HL-60/S4 (cell line): ENCODE measurements around the gene PTPN14.
"Not testable (repeated sequence)": the region's sequence is repeated elsewhere in the genome, so short reads cannot be mapped to it uniquely, and the experiment has no call there.

ENCODE experiments used
- in situ Hi-C: fragments of 300-500 bp; cut with MboI; formaldehyde crosslinking; loops from 2 replicates; pipeline ENCODE4 v1.14.3; 2022; ENCODE audit warnings: low sequenced_read_pairs

Gene PTPN14

DNA sequence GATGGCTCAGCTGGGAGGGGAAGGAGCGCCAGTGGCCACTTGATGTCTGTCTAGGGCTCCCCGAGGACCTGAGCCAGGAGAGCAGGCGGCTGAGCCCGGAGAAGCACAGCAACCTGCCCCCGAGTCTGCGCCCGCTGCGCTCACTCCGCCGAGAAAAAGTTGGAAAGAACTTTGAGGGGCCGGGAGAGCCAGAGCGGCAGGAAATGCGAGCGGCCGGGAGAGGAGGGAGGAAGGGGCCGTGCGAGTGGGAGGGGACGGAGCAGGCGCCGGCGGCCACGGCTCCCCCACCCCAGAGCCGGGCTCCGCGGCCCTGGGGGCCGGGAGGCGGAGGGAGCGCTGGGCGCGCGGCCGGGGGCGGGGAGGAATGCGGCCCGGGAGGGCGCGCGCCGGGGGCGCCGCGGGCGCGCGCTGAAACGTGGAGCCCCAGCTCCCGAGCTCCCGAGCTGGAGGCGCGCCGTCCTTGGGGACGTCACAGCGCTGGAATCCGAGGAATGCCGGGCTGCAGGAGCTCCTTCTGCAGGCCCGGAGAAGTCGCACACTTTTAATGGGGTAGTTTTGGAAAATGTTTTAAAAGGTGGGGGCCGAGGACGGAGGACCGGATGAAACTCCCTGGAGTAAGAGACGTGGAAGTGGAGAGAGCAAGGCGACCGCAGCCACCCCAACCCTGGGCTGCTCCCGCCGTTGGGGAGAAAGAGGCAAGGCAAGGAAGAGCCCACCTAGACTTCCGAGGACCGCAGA is at the start of gene PTPN14:
Gene PTPN14 (minus strand): TSS at position 167 of the 738 bp plus-strand sequence. CDS start 86,799 bp downstream, outside the sequence.
- in situ Hi-C loops = no loop called here

DNA sequence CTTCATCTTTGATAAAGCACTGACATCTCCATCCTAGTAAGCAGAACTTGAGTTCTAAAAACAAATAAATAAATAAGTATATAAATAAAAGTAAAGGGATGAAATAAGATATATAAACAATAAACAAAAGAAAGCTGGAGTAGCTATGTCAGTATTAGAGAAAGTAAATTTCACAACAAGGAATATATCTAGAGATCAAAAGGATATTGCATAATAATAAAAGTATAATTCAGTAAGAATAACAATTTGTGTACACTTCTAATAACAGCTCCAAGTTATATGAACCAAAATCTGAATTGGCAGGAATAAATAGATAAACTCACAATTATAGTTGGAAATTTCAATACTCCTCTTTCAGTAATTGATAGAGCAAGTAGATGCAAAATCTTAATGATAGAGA is 41.8 kb upstream of the PTPN14 start:
- in situ Hi-C loops = no loop called here

DNA sequence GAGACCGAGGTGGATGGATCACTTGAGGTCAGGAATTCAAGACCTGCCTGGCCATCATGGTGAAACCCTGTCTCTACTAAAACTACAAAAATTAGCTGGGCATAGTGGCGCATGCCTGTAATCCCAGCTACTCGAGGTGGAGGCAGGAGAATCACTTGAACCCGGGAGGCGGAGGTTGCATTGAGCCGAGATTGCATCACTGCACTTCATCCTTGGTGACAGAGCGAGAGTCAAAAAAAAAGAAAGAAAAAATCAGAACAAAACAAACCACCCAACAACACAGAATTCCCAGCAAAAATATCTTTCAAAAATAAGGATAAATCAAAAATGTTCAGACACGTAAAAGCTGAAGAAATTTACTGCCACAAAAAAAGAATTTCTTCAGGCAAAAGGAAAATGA is 40.5 kb upstream of the PTPN14 start:
- in situ Hi-C loops = not testable (repeated sequence)

DNA sequence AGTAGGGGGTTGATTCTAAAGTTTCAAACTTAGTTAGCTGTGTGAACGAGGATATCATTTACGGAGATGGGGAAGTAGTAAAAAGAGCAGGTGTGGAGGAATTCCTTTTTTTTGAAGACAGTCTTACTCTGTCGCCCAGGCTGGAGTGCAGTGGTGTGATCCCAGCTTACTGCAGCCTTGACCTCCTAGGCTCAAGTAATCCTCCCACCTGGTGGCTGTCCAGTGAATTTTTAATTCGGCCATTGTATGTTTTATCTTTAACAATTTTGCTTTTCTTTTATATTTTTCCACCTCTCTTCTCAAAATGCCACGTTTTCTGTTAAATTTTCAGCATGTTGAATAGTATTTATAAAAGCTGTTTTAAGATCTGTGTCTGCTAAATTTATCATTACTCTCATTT is 39.3 kb upstream of the PTPN14 start:
- in situ Hi-C loops = no loop called here

DNA sequence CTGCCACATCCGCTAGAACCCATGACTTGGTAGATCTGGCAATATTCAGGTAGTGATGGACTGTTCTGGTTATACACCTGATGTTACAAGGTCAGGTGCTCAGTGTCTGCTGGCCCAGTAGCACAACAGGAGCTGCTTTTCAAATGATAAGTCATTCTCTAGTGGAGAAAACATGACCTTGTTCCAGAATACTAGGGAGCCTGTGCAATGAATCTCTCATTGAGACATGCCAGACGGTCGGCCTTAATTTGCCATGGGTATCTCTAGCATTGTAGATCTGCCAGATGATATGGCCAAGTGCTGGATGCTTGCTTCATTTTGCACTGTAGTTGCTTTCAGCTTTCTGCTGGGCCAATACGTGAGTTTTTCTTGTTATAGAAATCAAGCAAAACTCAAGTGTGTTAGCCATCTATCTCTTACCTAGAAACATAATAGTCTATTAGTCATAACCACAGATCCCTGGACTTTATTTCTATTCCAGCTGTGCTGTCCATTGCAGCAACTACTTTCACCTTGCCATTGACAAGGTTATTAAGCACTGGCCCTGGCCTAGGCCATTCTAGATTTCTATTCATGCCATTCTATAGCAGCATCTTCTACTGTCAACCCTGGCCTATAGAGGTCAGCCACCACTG is 37.7 kb upstream of the PTPN14 start:
- in situ Hi-C loops = loop anchor here (10.0 kb wide), 1 partner anchor 254 kb away; no protein-coding TSS in a partner anchor

DNA sequence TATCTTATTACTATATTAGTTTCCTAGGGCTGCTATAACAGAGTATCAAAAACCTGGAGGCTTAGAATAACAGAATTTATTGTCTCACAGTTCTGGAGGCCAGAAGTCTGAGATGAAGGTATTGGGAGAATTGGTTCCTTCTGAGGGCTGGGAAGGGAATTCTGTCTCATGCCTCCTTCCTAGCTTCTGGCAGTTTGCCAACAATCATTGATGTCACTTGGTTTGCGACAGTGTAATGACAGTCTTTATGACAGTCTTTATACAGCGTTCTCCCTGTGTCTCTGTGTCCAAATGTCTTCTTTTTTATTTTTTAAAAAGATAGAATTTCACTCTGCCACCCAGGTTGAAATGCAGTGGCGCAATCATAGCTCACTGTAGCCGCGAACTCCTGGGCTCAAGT is 35.8 kb upstream of the PTPN14 start:
- in situ Hi-C loops = loop anchor here (10.0 kb wide), 1 partner anchor 252 kb away; no protein-coding TSS in a partner anchor

DNA sequence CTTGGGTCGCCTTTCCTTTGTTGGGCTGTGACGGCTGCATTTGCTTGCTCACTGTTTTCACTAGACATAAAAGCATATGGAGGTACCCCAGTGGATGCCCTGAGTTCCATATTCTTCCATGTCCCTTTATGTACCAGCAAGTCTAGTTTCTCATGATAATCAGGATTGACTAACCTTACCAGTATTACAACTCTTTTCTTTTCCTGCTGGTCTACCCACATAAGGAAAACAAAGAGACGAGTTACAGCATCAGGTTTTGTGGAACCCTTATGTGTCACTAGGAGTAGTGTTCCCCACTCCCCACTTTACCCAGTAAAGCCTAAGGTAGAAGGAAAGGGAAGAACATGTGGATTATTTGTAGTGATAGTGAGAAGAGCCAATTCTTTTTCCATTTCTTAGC is 35.2 kb upstream of the PTPN14 start:
- in situ Hi-C loops = loop anchor here (10.0 kb wide), 1 partner anchor 252 kb away; no protein-coding TSS in a partner anchor

DNA sequence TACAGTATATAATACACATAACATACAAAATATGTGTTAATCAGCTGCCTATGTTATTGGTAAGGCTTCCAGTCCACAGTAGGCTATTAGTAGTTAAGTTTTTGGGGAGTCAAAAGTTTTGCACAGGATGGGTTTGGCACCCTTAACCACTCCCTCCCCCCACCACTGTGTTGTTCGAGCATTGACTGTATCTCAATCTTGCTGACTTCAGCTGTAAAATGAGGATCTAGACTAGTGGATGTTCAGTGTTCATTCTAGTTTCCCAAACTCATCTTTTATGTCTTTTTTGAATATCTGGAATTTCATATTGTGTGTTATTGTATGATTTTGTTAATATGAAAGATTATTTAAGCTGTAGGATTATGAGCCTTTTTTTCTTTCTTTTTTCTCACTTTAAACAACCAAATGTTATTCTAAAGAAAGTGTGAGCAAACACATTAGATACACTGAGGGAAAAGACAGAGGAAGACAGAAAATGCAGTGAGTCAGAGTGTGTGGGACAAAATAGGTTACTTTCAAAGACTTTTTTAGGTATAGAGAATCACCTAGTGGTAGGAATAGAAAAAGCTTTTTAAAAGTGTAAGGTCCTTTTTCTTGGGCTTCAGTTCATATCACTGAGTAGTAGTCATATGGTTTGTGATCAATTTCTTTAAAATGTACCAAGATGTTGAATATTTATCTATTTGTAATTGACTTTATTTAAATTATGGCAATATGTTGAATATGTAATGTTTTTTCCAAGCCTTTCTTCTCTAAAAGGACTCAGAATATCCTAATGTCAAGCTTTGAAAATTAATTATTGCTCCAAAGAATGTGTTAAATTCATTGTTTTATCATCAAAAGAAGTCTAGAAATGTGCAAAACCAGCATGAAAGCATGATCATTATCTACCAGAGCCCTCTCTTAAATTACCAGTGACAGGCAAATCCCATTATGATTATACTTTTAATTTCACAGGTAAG is 33.7 kb upstream of the PTPN14 start:
- in situ Hi-C loops = loop anchor here (10.0 kb wide), 1 partner anchor 250 kb away; no protein-coding TSS in a partner anchor

DNA sequence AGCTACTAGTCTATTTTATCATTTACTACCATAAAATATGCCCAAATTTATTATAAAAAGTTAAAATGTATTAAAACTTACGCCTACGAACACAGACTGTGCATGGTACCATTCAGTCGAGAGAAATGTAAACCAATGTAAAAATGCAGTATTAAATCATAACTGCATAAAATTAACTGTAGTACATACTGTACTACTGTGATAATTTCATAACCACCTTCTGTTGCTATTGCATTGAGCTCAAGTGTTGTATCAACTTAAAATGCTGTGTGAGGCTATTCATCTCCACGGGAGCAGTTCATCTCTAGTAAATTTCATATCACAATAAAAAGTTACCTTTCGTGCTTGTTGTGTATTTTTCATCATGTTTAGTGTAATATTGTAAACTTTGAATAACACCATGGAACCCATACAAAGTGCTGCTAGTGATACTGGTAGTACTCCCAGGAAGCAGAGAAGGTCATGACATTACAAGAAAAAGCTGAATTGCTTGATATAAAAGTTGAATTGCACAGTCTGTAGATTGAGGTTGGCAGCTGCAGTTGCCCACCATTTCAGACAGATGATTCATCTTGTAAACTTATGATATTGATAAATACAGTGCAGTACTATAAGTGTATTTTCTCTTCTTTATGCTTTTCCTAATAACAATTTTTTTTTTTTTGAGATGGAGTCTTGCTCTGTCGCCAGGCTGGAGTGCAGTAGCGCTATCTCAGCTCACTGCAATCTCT is 32.6 kb upstream of the PTPN14 start:
- in situ Hi-C loops = loop anchor here (10.0 kb wide), 1 partner anchor 249 kb away; no protein-coding TSS in a partner anchor

DNA sequence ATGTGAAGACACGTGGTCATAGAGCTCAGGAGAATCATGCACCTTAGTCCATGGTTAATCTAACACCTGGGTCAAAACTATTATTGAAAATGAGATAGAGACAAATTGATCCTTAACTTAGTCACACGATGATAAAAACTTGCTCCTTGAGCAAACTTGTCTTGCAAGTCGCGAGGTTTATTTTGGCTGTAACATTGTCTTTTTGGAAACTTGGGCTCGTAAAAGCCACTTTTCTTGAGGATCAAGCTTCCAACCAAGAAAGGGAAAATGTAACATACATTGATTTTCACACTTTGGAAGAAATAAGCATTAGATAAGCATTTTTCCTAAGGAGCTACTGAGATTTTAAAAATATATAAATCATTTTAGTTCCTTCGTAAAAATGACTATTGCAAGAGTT is 31.7 kb upstream of the PTPN14 start:
- in situ Hi-C loops = loop anchor here (10.0 kb wide), 1 partner anchor 248 kb away; no protein-coding TSS in a partner anchor

DNA sequence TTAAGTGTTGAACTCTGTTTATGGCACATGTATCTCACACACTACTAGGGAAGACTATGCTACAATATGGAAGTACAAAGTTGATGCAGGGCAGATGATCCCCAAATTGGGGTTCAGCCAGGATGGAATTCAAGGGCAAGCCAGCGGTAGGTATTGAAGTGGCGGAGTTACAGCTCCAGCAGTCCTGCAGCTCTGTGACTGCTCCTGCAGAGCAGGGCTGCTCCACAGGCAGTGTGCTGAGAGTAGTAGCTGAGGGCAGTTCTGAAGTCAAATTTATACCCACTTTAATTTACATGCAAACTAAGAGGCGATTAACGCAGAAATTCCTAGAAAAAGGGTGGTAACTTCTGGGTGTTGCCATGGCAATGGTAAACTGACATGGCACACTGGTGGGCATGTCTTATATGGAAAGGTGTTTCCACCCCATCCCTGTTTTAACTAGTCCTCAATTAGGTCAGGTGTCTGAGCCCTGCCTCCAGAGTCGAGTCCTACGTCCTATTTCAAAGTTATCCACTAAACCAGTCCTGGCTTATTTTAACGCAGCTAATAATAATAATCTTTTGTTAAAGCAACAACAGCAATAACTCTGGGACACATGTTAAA is 31.0 kb upstream of the PTPN14 start:
- in situ Hi-C loops = loop anchor here (10.0 kb wide), 1 partner anchor 248 kb away; no protein-coding TSS in a partner anchor

DNA sequence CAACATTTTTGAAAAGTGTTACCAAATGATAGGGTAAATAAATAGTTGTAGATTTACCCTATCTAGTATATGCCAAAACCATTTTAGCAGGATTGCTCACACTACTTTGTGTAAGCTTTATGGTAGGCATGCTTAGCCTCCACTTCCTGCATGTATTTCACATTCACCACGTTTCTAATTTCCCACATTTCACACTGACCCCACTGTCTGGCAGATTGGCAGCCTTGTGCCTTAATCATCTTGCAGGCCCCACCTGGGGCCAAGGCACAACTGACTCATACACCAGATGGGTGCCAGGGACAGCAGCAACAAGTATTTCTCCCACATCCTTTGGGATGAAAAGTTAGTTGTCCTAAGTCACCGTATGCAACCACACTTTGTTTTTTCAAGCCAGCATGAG is 30.4 kb upstream of the PTPN14 start:
- in situ Hi-C loops = loop anchor here (10.0 kb wide), 1 partner anchor 247 kb away; no protein-coding TSS in a partner anchor

DNA sequence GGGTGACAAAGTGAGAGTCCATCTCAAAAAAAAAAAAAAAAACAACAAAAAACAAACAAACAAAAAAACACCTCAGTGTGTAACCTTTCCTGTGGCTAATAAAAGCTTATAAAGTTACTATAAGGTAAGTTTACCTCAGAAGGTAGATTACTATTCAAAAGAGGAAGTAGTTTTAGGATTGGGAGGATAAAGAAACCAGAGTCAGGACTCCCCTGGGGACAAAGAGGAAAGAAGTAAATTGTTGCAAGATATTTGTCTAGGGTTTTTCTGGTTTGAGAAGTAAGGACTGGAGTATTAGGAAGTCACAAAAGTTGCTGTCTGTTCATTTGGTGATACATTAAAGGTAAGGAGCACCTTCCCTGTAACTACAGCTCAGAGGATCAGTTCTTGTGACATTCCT is 27.8 kb upstream of the PTPN14 start:
- in situ Hi-C loops = no loop called here

DNA sequence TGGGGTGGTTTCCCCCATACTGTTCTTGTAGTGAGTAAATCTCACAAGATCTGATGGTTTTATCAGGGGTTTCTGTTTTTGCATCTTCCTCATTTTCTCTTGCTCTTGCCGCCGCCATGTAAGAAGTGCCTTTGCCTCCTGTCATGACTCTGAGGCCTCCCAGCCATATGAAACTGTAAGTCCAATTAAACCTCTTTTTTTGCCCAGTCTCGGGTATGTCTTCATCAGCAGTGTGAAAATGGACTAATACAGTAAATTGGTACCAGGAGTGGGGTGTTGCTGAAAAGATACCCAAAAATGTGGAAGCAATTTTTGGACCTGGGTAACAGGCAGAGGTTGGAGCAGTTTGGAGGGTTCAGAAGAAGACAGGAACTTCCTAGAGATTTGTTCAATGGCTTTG is 24.7 kb upstream of the PTPN14 start:
- in situ Hi-C loops = not testable (repeated sequence)

DNA sequence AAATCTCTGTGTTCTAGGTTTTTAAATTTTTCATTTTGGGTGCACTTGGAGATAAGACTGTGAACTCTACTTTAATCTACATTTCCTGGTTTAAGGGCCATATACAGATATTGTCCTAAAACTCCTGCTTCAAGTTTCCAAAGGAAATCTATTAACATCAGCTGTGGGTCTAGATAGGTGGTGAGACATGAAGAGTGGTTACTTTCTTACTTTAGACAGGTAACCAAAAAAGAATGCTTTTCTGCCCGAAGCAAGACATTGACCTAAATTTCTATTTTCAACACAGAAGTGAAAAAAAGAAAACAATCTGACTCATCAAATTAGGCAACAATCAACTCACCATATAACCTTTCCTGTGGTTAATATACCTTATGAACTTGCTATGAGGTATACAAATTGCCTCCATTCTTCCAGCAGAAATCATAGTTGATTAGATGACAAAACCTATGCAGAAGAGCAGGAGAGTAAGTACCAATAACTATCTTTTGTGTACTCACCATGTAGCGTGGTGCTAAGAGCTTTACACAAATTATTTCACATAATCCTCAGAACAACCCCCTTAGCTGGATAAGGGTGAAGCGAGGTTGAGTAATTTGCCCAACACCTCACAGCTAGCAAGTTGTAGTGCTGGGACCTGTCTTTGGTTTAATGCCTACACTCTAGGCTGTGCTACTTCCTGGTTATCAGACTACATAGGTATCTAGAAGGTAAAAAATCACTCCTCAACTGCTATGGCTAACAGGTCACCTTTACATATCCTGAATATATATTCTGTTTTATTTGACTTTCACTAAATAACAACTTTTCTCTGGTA is 23.4 kb upstream of the PTPN14 start:
- in situ Hi-C loops = no loop called here

DNA sequence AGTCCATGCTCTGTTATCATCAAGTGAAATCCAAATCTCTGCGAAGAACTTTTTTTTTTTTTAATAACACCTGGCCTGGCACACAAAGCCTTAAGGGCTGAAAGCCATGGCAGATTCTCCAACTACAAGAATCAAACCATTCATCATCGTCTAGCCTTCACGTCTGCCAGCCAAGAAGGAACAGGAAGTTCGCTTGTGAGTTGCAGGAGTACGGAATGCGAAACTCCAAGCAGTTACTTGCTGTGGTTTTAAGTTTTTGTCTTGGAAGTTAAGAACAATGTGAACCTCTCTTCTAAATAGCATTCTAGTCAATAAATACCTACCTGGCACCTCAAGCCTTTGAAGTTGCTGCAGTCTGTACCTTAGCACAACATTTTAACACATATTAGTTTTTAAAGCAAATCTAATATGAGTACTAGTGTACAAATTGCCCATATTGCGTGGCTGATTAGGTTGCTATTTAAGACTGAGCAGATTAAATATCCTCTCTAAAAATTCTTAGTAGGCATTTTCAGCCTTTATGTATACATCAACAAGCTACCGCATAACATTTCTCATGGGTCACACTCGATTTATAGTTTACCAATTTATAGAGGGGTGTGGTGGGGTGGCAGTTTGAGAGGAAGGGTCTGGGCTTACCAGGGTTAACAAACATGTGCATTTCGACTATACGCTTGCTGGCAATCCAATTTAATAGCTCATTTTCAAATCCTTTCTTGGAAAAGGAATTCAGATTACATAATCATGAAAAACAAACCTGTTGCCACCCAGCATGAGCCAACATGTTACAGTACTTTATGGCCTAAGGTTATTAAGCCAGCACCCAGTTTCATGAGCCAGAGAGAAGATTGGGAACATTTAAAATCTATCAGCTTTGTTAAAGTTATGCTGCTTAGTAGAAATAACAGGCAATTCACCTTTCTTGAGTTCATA is 22.2 kb upstream of the PTPN14 start:
- in situ Hi-C loops = no loop called here

DNA sequence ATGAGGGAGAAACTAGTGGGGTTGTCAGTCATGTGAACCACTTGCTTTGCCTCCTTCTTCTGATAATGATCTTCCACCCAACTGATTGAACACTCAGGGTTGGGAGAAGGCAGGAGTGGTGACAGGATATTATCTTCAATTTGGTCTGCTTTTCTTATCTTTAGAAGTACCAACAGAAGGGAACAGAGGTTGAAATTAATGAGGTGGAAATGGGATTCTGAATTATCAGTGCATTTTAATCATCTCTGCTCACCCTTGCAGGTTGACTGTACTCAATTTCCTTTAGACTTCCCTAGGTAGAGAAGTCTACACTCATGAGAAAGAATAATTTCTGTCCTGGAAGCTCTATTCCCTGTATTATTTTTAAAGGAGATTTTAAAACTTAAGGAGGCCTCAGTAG is 19.9 kb upstream of the PTPN14 start:
- in situ Hi-C loops = no loop called here

DNA sequence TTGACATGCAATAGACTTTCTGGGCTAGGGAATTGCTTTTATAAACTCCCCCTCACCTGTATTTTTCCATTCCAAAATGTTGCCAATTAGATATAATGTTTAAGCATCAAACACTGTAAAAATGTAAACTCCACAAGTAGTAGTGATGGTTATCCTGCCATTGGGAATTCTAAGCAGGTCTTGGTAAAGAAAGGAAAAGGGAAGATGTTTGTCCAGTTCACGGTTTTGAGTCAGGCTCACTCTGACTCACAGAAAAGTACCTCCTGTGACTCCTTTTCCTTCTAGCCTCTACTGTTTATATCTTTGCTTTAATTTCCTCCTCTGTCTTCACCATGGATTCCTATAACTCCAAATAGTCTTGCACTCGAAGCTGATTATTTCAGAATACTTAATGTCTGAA is 19.0 kb upstream of the PTPN14 start:
- in situ Hi-C loops = no loop called here
